GM19035 (cell line): Measurements from ENCODE around the gene UGT1A3.
"Not testable (repeated sequence)": the region's sequence is repeated elsewhere in the genome, so short reads cannot be mapped to it uniquely, and the experiment has no call there.

Source experiments
- ATAC-seq: cut with Tn5 transposase; IDR thresholded peaks from one replicate; pipeline ENCODE4 v1.9.1; 2021; ENCODE audit not compliant: unreplicated experiment

UGT1A3 gene

GRCh38 chr2:233707940-233708644 is 20.8 kb upstream of the UGT1A3 start:
- ATAC-seq = no peak

DNA sequence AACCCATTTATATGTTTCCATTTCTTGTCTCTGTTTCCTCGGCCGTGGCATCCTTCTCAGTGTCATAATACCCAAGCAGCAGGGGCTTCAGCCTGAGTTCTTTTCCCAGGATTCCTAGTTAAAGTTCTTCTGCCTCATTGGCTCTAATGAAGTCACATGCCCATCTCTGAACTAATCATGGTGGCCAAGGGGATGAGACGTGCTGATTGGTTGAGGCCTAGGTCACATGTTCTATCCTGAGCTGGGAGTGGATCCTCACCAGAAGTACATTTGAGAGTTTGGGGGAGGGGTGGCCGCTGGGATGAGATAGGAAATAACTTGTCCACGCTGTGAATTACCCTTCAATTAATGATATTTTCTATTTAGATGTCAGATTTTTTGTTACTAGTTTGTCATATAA is 19.9 kb upstream of the UGT1A3 start:
- ATAC-seq = no peak

DNA sequence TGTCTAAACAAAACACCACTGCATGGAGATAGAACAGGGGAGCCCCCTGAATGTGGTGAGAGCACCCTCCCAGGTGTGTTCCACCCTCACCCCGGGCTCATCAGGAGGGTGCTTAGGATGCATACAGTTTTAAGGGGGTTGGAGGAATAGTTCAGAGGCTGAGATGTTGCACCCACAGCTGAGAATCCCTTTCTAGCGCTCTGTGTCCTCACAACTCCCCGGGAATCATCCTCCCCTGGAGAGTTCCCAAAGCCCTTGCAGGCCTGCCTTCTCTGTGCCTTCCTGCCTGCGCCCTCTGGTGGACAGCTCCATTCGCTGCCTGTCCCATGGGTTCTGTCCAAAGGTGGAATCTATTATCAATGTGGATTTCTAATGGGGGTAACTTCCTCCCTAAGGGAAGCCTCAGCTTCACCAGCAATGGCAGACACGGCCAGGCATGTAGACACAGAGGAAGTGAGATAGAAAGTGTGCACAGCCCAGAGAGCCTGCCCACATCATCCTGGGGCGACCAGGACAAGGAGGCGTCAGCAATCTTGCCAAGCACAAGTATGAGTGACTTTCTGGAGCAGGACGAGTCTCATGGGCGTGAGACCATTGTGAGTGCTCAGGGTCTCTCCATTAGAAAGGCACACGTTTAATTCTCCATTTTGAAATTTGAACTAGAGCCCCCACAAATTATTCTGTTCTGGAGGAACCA is 17.4 kb upstream of the UGT1A3 start:
- no peak for ATAC-seq

- ATAC-seq = no peak
Observed at GRCh38 chr2:233712611-233713261, 16.1 kb upstream of the UGT1A3 start, which contains the start of gene UGT1A5. UGT1A5 (plus strand) TSS chr2:233712907; CDS start chr2:233712992, 85 bp downstream.

- ATAC-seq = no peak
Observed at GRCh38 chr2:233713262-233713615, 15.6 kb upstream of the UGT1A3 start.

DNA sequence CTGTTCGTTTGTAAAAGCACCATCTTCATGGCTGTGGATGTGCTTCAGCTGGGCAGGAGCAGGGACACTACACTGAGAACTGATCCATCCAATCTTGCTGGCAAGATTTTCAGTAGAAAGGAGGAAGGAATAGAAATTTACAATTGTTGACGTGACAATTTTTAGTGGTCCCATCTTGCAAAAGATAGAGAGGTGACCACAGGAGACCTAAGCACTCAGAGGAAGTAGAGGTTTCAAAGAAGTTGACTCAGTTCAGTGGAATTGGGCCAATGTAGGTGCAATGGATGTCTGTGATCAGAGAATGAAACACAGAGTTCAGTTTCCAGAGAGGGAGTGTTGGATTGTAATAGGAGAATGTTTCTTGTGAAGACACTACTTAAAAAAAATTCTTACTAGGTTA is 14.7 kb upstream of the UGT1A3 start:
- no peak for ATAC-seq

- no peak for ATAC-seq
Observed at GRCh38 chr2:233718552-233718951, 10.3 kb upstream of the UGT1A3 start, which contains the start of gene UGT1A4. UGT1A4 (plus strand) TSS chr2:233718736; CDS start chr2:233718821, 85 bp downstream.

DNA sequence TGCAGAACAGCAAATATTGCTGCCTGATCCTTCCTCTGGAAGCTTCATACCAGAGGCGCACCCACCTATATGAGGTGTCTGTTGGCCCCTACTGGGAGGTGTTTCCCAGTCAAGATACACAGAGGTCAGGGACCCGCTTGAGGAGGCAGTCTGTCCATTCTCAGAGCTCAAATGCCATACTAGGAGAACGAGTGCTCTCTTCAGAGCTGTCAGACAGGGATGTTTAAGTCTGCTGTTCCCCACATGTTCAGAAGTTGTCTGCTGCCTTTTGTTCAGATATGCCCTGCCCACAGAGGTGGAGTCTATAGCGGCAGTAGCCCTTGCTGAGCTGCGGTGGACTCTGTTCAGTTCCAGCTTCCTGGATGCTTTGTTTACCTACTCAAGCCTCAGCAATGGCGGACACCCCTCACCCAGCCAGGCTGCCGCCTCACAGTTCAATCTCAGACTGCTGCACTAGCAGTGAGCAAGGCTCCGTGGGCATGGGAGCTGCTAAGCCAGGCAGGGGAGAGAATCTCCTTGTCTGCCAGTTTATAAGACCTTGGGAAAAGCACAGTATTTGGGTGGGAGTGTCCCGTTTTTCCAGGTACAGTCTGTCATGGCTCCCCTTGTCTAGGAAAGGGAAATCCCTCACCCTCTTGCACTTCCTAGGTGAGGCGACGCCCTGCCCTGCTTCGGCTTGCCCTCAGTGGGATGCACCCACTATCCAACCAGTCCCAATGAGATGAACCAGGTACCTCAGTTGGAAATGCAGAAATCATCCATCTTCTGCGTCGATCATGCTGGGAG is 8.2 kb downstream of the UGT1A3 start:
- ATAC-seq = not testable (repeated sequence)

GRCh38 chr2:233740870-233741269 is 12.0 kb downstream of the UGT1A3 start:
- no peak for ATAC-seq

DNA sequence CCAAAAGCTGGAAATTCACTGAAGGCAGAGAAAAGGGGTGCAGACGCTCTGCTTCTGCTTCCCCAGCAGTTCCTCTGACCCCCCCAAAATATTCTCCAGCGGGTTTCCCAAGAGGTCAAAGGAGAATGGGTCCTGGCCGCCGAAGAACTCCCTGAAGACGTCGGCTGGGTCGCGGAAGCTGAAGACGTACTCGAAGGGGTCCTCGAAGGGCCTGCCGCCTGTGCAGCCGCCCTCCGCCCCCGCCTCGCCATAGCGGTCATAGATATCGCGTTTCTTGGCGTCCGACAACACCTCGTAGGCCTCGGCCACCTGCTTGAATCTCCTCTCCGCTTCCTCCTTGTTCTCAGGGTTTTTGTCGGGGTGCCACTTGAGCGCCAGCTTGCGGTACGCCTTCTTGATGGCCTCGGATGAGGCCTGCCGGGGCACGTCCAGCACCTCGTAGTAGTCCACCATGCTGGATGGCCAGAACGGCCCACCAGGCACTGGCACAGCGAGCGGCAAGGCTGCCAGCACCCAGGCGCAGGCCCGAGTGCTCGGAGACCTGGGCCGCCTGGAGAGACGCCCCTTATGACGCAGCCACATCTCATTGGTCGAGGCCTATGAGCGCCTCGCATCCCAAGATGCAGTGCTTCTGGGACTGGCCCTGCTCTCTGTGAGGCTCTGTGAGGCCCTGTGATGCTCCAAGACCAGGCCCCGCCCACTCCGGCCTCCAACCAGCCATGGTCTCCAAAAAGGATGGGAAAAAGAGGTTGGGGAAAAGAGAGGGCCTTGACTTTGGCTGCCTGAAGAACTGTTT is 14.8 kb downstream of the UGT1A3 start:
- no peak for ATAC-seq

- no peak for ATAC-seq
Observed at GRCh38 chr2:233745073-233745755, 16.4 kb downstream of the UGT1A3 start.

DNA sequence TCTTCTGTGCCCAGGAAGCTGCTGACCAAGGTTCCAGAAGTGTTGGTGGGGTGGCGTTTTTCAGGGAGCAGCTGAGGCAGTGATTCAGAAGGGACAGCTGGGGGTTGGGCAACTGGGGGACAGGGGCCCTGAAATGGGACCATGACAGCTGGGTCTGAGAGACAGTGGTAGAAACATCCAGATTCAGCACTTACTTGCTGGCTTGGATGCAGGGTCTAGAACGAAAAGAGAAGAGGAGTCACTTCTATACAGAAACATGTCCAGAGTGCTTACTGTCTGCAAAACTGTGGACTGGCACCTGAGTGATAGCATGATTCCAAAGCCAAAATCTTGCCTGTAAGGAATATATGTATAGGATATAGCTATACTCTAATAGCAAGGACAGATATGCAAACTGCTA is 17.0 kb downstream of the UGT1A3 start:
- ATAC-seq = not testable (repeated sequence)

DNA sequence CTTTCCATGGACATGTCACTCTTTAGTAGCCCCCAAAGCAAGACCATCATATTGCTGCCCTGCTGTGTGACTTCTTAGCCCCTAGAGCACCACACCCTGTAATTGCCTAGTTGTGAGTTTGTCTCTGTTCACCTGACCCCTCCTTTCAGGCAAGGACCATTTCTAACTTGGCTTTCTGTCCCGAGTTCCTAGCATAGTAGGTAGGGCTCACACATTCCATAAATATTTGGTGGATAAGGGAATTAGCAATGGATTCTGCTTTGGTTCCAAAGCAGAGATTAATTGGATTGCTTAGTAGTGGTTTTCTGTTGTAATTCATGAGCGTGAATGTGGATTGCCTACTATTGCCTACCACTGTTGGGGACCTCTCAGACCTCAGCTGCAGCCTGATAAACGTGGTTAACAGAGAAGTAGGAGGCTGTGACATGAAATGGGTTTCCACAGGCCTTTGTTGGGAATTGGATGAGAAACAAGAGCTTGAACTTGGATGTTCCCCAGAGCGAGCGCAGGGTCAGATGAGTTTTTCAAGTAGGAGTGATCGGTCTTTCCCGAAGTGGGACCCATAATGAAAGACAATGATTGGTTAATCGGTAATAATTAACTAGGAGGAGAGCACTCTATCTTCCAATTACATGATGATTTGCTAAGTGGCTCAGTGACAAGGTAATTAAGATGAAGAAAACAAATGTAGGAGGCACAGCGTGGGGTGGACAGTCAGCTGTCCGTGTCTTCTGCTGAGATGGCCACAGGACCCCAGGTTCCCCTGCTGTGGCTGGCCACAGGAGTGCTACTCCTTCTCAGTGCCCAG is 17.8 kb downstream of the UGT1A3 start:
- no peak for ATAC-seq

GRCh38 chr2:233747283-233747544 is 18.4 kb downstream of the UGT1A3 start:
- ATAC-seq = no peak

DNA sequence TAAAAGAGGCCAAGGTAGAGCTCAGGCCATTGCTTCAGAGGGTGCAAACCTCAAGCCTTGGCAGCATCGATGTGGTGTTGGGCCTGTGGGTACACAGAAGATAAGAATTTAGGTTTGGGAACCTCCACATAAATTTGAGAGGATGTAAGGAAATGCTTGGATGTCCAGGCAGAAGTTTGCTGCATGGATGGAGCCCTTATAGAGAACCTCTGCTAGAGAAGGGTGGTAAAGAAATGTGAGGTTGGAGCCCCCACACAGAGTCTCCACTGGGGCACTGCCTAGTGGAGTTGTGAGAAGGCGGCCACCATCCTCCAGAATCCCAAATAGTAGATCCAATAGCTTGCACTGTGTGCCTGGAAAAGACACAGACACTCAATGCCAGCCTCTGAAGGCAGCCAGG is 21.8 kb downstream of the UGT1A3 start:
- not testable (repeated sequence) for ATAC-seq

DNA sequence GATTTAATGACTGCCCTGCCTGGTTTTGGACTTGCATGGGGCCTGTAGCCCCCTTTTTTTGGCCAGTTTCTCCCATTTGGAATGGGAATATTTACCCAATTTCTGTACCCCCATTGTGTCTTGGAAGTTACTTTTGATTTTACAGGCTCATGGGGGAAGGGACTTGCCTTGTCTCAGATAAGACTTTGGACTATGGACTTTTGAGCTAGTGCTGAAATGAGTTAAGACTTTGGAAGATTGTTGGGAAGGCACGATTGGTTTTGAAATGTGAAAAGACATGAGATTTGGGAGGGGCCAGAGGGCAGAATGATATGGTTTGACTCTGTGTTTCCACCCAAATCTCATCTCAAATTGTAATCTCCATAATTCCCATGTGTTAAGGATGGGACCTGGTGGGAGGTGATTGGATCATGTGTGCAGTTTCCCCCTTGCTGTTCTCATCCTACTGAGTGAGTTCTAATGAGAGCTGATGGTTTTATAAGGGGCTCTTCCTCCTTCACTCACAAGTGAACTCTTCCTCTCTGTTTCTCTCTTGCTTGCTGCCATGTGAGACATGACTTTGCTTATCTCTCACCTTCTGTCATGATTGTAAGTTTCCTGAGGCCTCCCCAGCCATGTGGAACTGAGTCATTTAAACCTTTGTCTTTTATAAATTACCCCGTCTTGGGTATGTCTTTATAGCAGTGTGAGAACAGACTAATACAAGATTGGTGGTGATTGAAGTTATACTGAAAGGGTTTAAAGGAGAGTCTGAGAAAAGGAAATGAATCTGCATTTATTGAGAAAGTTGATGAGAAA is 22.6 kb downstream of the UGT1A3 start:
- not testable (repeated sequence) for ATAC-seq

DNA sequence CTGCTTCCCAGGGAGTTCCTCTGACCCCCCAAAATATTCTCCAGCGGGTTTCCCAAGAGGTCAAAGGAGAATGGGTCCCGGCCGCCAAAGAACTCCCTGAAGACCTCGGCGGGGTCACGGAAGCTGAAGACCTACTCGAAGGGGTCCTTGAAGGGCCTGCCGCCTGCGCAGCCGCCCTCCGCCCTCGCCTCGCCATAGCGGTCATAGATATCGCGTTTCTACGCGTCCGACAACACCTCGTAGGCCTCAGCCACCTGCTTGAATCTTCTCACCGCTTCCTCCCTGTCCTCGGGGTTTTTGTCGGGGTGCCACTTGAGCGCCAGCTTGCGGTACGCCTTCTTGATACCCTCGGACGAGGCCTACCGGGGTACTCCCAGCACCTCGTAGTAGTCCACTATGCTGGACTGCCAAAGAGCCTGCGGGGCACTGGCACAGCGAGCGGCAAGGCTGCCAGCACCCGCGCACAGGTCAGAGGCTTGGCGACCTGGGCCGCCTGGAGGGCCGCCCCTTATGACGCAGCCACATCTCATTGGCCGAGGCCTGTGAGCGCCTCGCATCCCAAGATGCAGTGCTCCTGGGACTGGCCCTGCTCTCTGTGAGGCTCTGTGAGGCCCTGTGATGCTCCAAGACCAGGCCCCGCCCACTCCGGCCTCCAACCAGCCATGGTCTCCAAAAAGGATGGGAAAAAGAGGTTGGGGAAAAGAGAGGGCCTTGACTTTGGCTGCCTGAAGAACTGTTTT is 26.2 kb downstream of the UGT1A3 start:
- no peak for ATAC-seq
